Stimulated activated CD8-positive, alpha-beta memory T cell treated with anti-CD3 and anti-CD28 coated beads, Interleukin-4, amount 100 ng/mL, for 24 hours (primary cell): ENCODE measurements around the gene CATSPERE.
"Not testable (repeated sequence)": the region's sequence is repeated elsewhere in the genome, so short reads cannot be mapped to it uniquely, and the experiment has no call there.

Experiments
- DNase-seq: peaks from one replicate; pipeline ENCODE4 v3.0.0-alpha.2; 2020; ENCODE audit warnings: low read depth

CATSPERE gene

GRCh38 chr1:244666672-244667418, 205.8 kb downstream of the CATSPERE start:
- DNase-seq = not testable (repeated sequence)

- no peak for DNase-seq
Measured at GRCh38 chr1:244667797-244668196, 206.7 kb downstream of the CATSPERE start.

GRCh38 chr1:244672946-244673682, 212.0 kb downstream of the CATSPERE start:
- DNase-seq = no peak

GRCh38 chr1:244674446-244674845, 213.4 kb downstream of the CATSPERE start:
- no peak for DNase-seq

- no peak for DNase-seq
Measured at GRCh38 chr1:244675167-244675566, 214.1 kb downstream of the CATSPERE start.

GRCh38 chr1:244678697-244679096, 217.6 kb downstream of the CATSPERE start:
- no peak for DNase-seq

- no peak for DNase-seq
Measured at GRCh38 chr1:244680667-244681066, 219.6 kb downstream of the CATSPERE start.

GRCh38 chr1:244682087-244682486, 221.0 kb downstream of the CATSPERE start:
- DNase-seq = not testable (repeated sequence)
